Dermis blood vessel endothelial cell (primary cell): ENCODE data around the gene LTBP3. TPM values are rescaled to one million over a fixed set of nuclear protein-coding genes. Genes with fewer than 3 reads are reported as not detected.

ENCODE experiments used
- DNase-seq: peaks from one replicate; pipeline ENCODE4 v3.0.0; 2010
- total RNA-seq: library from RNA; depleted of rRNA; stranded (reverse); fragments of >200 nt; gene quantifications from 2 replicates; pipeline ENCODE4 v1.2.3, GENCODE V29; 2014

The LTBP3 gene
- total RNA-seq, 1 donor from 2014 or later, result 31.1 TPM

GRCh38 chr11:65505466-65506289, 52.5 kb downstream of the LTBP3 start:
- peak; percentile 36 for DNase-seq

- DNase-seq, result peak; percentile 34
Observed at GRCh38 chr11:65504674-65505465, 53.3 kb downstream of the LTBP3 start.

GRCh38 chr11:65503949-65504673, 54.0 kb downstream of the LTBP3 start:
- peak; percentile 54 for DNase-seq

GRCh38 chr11:65503368-65503948, 54.7 kb downstream of the LTBP3 start:
- DNase-seq, result peak; percentile 27

- DNase-seq, result peak; percentile 60
Observed at GRCh38 chr11:65502555-65503367, 55.4 kb downstream of the LTBP3 start.

- no peak for DNase-seq
Observed at GRCh38 chr11:65502274-65502554, 55.9 kb downstream of the LTBP3 start.

GRCh38 chr11:65501472-65502273, 56.5 kb downstream of the LTBP3 start:
- peak; percentile 40 for DNase-seq

- DNase-seq, result peak; percentile 31
Observed at GRCh38 chr11:65501186-65501471, 57.0 kb downstream of the LTBP3 start.

- peak; percentile 51 for DNase-seq
Observed at GRCh38 chr11:65500387-65501185, 57.6 kb downstream of the LTBP3 start.

GRCh38 chr11:65499713-65500386, 58.3 kb downstream of the LTBP3 start:
- DNase-seq, result no peak

GRCh38 chr11:65498977-65499712, 59.0 kb downstream of the LTBP3 start, which contains the start of gene MALAT1:
MALAT1 (plus strand) TSS chr11:65499045.
- peak; percentile 97 for DNase-seq

- no peak for DNase-seq
Observed at GRCh38 chr11:65498727-65498976, 59.5 kb downstream of the LTBP3 start.

GRCh38 chr11:65498042-65498726, 60.0 kb downstream of the LTBP3 start:
- peak; percentile 69 for DNase-seq

- DNase-seq, result peak; percentile 99
Observed at GRCh38 chr11:65497141-65498041, 60.8 kb downstream of the LTBP3 start.

GRCh38 chr11:65496304-65497140, 61.6 kb downstream of the LTBP3 start:
- DNase-seq, result peak; percentile 28

GRCh38 chr11:65493367-65494176, 64.6 kb downstream of the LTBP3 start:
- DNase-seq, result peak; percentile 95
